ENCODE results near the gene PTPRD.

PTPRD gene

GRCh38 chr9:10052181-10052580 lies 560.6 kb downstream of the PTPRD start:
- no peak for DNase-seq (ENCODE audit: low spot score)

- DNase-seq (ENCODE audit: low spot score): no peak
Measured at GRCh38 chr9:10050016-10050415, 562.8 kb downstream of the PTPRD start.

GRCh38 chr9:10048994-10049393 lies 563.8 kb downstream of the PTPRD start:
- peak; percentile 26 for DNase-seq (ENCODE audit: low spot score)

GRCh38 chr9:10045598-10045997 lies 567.2 kb downstream of the PTPRD start:
- DNase-seq (ENCODE audit: low spot score): no peak

GRCh38 chr9:10041726-10042229 lies 571.0 kb downstream of the PTPRD start:
- no peak for DNase-seq (ENCODE audit: low spot score)

- no peak for DNase-seq (ENCODE audit: low spot score)
Measured at GRCh38 chr9:10036095-10036494, 576.7 kb downstream of the PTPRD start.

GRCh38 chr9:10032166-10032565 lies 580.6 kb downstream of the PTPRD start:
- DNase-seq (ENCODE audit: low spot score): no peak

- DNase-seq (ENCODE audit: low spot score): peak; percentile 27
Measured at GRCh38 chr9:10026443-10026984, 586.3 kb downstream of the PTPRD start.

GRCh38 chr9:10015755-10016154 lies 597.0 kb downstream of the PTPRD start:
- no peak for DNase-seq (ENCODE audit: low spot score)

GRCh38 chr9:10014889-10015288 lies 597.9 kb downstream of the PTPRD start:
- no peak for DNase-seq (ENCODE audit: low spot score)

- no peak for DNase-seq (ENCODE audit: low spot score)
Measured at GRCh38 chr9:10009401-10009800, 603.4 kb downstream of the PTPRD start.

- DNase-seq (ENCODE audit: low spot score): no peak
Measured at GRCh38 chr9:10008101-10008799, 604.6 kb downstream of the PTPRD start.

- no peak for DNase-seq (ENCODE audit: low spot score)
Measured at GRCh38 chr9:10007356-10007755, 605.4 kb downstream of the PTPRD start.

- no peak for DNase-seq (ENCODE audit: low spot score)
Measured at GRCh38 chr9:10005206-10005605, 607.6 kb downstream of the PTPRD start.

- DNase-seq (ENCODE audit: low spot score): no peak
Measured at GRCh38 chr9:10003047-10003446, 609.8 kb downstream of the PTPRD start.

- no peak for DNase-seq (ENCODE audit: low spot score)
Measured at GRCh38 chr9:10000669-10001068, 612.1 kb downstream of the PTPRD start.

GRCh38 chr9:9998491-9999287 lies 614.1 kb downstream of the PTPRD start:
- no peak for DNase-seq (ENCODE audit: low spot score)

GRCh38 chr9:9997585-9997984 lies 615.2 kb downstream of the PTPRD start:
- no peak for DNase-seq (ENCODE audit: low spot score)

GRCh38 chr9:9996259-9996658 lies 616.5 kb downstream of the PTPRD start:
- no peak for DNase-seq (ENCODE audit: low spot score)

GRCh38 chr9:9992936-9993335 lies 619.9 kb downstream of the PTPRD start:
- no peak for DNase-seq (ENCODE audit: low spot score)

GRCh38 chr9:9973062-9973461 lies 639.7 kb downstream of the PTPRD start:
- DNase-seq (ENCODE audit: low spot score): no peak

- DNase-seq (ENCODE audit: low spot score): no peak
Measured at GRCh38 chr9:9970514-9970913, 642.3 kb downstream of the PTPRD start.

GRCh38 chr9:9963841-9964240 lies 649.0 kb downstream of the PTPRD start:
- no peak for DNase-seq (ENCODE audit: low spot score)
